Left cardiac atrium (tissue), 4 donors: ENCODE results near the gene ADCY10. TPM values are rescaled to one million over a fixed set of nuclear protein-coding genes. Genes with fewer than 3 reads are reported as not detected.

Experiments
- ATAC-seq, 2 donors: fragments of 200-7000 bp; cut with Tn5 transposase; one replicate each; pipeline ENCODE4 v1.9.1; 2020; ENCODE audit warnings: mild to moderate bottlenecking in 2 of 2, moderate library complexity in 2 of 2
- DNase-seq: peaks from one replicate; pipeline ENCODE4 v3.0.0-alpha.2; 2020
- intact Hi-C, 2 donors: fragments of 100-400 bp; cut with DNase I; formaldehyde crosslinking; loops; one replicate each; pipeline versions ENCODE4 v1.14.1 to v1.15.1; 2022 to 2023
- long read RNA-seq: library from polyadenylated mRNA; unstranded; transcript quantifications from one replicate; pipeline ENCODE4 v2.0.0, GENCODE V29; 2021
- total RNA-seq, 2 donors: library from RNA; stranded (reverse); fragmentation: NEBNext Ultra II Directional; extraction: Animal tissue kit (Norgen Biotek cat#: 25700); gene quantifications; one replicate each; pipeline ENCODE4 v1.2.1, GENCODE V29; 2021
- donor health status: DM: no; HTN: yes; CAD: no.
- donor health status: DM: no; HTN: yes; CAD: no; lungs with severe emphysema.
- donor health status: DM: yes; HTN: yes; CAD: no.
- donor health status: Dilated cardiomyopathy.

ADCY10 gene
- under 1 TPM; 0.06 to 0.21 TPM for total RNA-seq
- long read RNA-seq = 0 reads

GRCh38 chr1:167913895-167914496 lies at the start of gene ADCY10:
TSS of gene ADCY10 (minus strand) at chr1:167914134. CDS start at chr1:167905140, 8,994 bp downstream.
- DNase-seq (no peak), ATAC-seq (peak in 1 of 2 donors; percentile 19)
- intact Hi-C loops = no loop called here

GRCh38 chr1:167957710-167958109 lies 43.8 kb upstream of the ADCY10 start:
- ATAC-seq (no peak), DNase-seq (no peak)
- intact Hi-C loops = no loop called here

GRCh38 chr1:167955915-167956314 lies 42.0 kb upstream of the ADCY10 start:
- DNase-seq = no peak
- intact Hi-C loops = no loop called here
- no peak for ATAC-seq

DNA sequence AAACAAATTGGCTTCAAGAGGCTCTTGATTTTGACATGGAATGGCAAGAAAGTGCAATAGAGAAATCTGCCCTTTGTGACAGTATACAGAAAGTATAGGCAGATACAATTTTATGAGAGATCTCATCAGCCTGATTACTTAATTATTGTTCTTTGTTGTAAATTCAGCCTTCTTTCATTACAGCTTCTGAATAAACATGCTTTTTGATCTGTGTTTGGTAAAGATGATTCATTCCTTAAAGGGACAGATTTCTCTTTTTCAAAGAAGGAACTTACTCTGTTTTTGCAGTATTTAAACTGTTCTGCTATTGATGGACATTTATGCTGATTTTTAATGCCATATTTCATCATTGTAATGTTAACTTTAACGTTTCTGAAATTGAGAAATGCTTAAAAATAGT lies 36.6 kb upstream of the ADCY10 start:
- DNase-seq (no peak), ATAC-seq (no peak)
- intact Hi-C loops = no loop called here

GRCh38 chr1:167949785-167950184 lies 35.9 kb upstream of the ADCY10 start:
- DNase-seq = no peak
- intact Hi-C loops = loop anchor here in 1 of 2 donors (10.0 kb wide), 1 partner anchor 45 kb away; no protein-coding TSS in a partner anchor

GRCh38 chr1:167947733-167948132 lies 33.8 kb upstream of the ADCY10 start:
- intact Hi-C loops = loop anchor here in 1 of 2 donors (10.0 kb wide), 1 partner anchor 47 kb away; no protein-coding TSS in a partner anchor
- DNase-seq (no peak), ATAC-seq (no peak)

More at GRCh38 chr1:167949785-167950184, 35.9 kb upstream of the ADCY10 start:
- ATAC-seq = no peak

DNA sequence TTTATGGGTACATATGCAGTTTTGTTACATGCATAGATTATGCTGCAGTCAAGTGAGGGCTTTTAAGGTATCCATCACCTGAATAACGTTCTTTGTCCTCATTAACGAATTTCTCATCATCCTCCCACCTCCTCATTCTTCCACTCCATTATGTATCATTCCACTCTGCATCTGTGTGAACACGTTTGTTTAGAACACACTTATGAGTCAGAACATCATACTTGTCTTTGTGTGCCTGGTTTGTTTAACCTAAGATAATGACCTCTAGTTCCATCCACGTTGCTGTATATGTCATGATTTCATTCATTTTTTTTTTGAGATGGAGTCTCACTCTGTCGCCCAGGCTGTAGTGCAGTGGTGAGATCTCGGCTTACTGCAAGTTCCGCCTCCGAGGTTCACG lies 29.6 kb upstream of the ADCY10 start:
- intact Hi-C loops = loop anchor here in 1 of 2 donors (10.0 kb wide), 1 partner anchor 51 kb away; no protein-coding TSS in a partner anchor
- ATAC-seq (no peak), DNase-seq (no peak)

DNA sequence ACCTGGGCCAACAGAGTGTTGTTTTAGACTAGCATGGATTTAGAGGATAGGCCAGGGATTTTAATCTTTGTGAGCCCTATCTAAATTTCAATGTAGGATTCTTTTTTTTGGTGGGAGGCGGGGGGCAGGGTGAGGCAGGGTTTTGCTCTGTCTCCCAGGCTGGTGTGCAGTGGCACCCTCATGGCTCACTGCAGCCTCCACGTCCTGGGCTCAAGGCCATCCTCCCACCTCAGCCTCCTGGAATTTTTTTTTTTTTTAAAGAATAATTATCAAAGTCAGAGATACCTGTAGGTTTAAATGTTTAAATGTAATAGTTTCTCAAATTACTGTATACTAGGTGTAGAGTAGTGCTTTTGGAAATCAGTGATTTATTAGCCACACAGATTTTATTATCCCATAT lies 26.3 kb upstream of the ADCY10 start:
- DNase-seq = no peak
- ATAC-seq = no peak
- intact Hi-C loops = loop anchor here in 1 of 2 donors (10.0 kb wide), 1 partner anchor 55 kb away; no protein-coding TSS in a partner anchor

GRCh38 chr1:167938080-167938636 lies 24.2 kb upstream of the ADCY10 start:
- ATAC-seq (no peak), DNase-seq (no peak)
- intact Hi-C loops = loop anchor here in 1 of 2 donors (10.0 kb wide), 1 partner anchor 223 kb away; no protein-coding TSS in a partner anchor

- intact Hi-C loops = loop anchor here in 1 of 2 donors (10.0 kb wide), 1 partner anchor 223 kb away; no protein-coding TSS in a partner anchor
- DNase-seq (no peak), ATAC-seq (no peak)
Observed at GRCh38 chr1:167937709-167938010, 23.7 kb upstream of the ADCY10 start.

- ATAC-seq (peak; percentile 28 to 54), DNase-seq (peak; percentile 81)
Observed at GRCh38 chr1:167936930-167937708, 23.2 kb upstream of the ADCY10 start, which contains the start of gene MPC2. TSS of gene MPC2 (minus strand) at chr1:167937072. CDS start at chr1:167935841, 1,231 bp downstream.

DNA sequence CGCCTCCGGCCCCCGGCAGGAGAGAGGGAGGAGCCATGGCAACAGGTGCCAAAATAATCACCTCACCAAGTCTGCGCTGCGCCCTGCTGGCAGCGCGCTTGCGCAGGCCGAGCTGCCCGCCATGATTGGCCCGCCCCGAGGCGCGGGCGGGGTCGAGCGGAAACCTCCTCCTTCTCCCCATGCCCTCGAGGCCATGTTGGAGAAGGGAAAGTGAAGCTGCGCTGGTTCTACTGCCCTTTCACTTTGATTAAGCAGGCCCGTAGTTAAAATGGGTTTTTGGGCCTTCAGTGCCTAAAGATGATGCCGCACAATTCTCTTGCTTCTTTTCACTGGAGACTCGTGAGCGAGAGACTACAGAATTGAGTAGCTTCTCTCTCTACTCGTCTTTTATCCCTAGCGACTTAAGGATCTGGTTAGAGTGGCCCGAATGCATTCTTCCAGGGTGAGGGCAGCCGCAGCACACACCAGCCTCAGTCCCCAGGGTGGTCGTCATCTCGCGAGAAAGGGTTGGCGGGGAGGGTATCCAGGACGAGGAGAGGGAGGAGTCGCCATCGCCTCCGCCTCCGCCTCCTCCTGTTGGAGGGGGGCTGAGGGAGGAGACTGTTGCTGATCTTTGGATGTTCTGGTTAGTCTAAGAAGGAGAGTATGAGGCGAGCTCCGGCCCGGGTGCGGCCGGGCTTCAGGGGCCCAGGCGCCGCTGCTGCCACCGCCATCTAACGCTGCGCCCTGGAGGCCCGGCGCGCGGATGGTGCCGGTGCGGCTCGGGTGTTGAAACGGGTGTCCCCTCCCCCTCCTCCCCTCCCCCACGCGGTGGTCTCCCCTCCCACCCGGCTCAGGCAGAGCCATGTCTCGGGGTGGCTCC lies 22.4 kb upstream of the ADCY10 start, which contains the start of gene DCAF6:
Gene DCAF6 (plus strand): TSS at position 616 of the 862 bp plus-strand sequence. CDS start 229 bp downstream, at position 845.
- peak; percentile 92 to 95 for ATAC-seq
- intact Hi-C loops = loop anchor here in 1 of 2 donors (10.0 kb wide), 1 partner anchor 221 kb away; no protein-coding TSS in a partner anchor
- peak; percentile 97 for DNase-seq

More at GRCh38 chr1:167936930-167937708, 23.2 kb upstream of the ADCY10 start, which contains the start of gene MPC2:
- intact Hi-C loops = loop anchor here in 1 of 2 donors (10.0 kb wide), 1 partner anchor 222 kb away; no protein-coding TSS in a partner anchor

GRCh38 chr1:167935216-167936067 lies 21.5 kb upstream of the ADCY10 start:
- intact Hi-C loops = loop anchor here in 1 of 2 donors (10.0 kb wide), 1 partner anchor 221 kb away; no protein-coding TSS in a partner anchor
- ATAC-seq = peak; percentile 2 to 3
- DNase-seq = no peak

- ATAC-seq (no peak), DNase-seq (no peak)
- intact Hi-C loops = loop anchor here in 1 of 2 donors (10.0 kb wide), 1 partner anchor 220 kb away; no protein-coding TSS in a partner anchor
Observed at GRCh38 chr1:167934426-167935215, 20.7 kb upstream of the ADCY10 start.

DNA sequence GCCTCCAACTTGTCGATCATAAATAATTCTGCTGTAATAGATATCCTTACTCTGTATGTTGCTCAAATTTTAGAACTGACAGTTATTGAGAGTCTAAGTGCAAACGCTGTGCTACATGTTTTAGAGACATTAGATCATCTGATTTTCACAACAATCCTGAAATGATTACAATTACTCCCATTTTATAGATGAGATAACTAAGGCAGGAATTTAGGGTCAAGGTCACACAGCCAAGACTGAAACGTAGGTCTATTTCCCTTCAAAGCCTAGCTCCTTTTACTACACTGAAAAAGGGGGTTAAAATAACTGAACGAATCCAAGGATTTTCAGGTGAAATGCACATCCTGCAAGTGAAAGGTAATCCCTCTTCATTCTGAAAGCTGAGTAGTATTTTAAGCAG lies 19.9 kb upstream of the ADCY10 start:
- ATAC-seq (no peak), DNase-seq (no peak)
- intact Hi-C loops = loop anchor here in 1 of 2 donors (10.0 kb wide), 1 partner anchor 219 kb away; no protein-coding TSS in a partner anchor

- DNase-seq (no peak), ATAC-seq (no peak)
- intact Hi-C loops = loop anchor here in 1 of 2 donors (10.0 kb wide), 2 partner anchors 105 to 215 kb away; no protein-coding TSS in a partner anchor
Observed at GRCh38 chr1:167929725-167930124, 15.8 kb upstream of the ADCY10 start.
